HG02970 (cell line): Measurements from ENCODE around the gene NOVA1.

ENCODE experiments used
- ATAC-seq: cut with Tn5 transposase; IDR thresholded peaks from one replicate; pipeline ENCODE4 v1.9.1; 2021; ENCODE audit warnings: mild to moderate bottlenecking, moderate library complexity, moderate number of reproducible peaks; ENCODE audit not compliant: unreplicated experiment, low FRiP score

The NOVA1 gene

DNA sequence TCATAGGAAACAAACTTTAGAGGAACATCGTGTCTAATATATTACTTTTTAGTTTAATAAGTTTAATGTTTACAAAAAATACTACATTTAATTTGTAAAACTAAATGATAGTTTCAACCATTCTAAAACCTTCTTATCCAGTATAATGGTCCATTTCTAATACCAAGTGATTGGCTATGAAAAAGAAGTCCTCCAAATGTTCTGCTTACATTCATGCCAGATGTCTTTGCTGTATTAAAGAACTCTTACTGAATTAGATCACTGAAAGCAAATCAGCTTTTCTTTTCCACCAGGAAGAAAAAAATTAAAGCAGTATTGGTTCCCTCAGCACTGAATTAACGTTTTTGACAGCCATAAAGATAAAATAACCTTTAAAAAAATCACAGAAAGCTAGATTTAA, 3.7 kb downstream of the NOVA1 start:
- ATAC-seq: no peak

- no peak for ATAC-seq
Observed at GRCh38 chr14:26593357-26593756, 4.5 kb downstream of the NOVA1 start.

GRCh38 chr14:26589925-26590324, 7.9 kb downstream of the NOVA1 start:
- ATAC-seq: no peak

DNA sequence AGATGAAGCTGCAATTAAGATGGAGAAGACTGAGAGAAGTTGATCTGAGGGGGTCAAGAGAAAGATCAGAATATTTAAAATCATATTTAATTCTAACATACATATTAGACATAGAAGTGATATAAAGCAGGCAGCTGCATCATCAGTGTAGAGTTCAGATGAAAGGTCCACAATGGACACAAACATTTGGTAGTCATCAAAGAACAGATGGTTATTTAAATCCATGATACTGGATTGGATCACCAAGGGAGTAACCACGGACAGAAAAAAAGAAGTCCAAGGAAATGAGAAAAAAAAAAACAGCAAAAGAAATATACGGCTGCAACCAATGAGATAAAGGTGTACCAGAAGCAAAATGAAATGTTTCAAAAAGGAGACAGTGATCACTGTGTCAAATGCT, 20.1 kb downstream of the NOVA1 start:
- ATAC-seq: no peak

GRCh38 chr14:26554069-26554772, 43.6 kb downstream of the NOVA1 start:
- ATAC-seq: no peak

GRCh38 chr14:26549571-26549970, 48.3 kb downstream of the NOVA1 start:
- ATAC-seq: no peak

DNA sequence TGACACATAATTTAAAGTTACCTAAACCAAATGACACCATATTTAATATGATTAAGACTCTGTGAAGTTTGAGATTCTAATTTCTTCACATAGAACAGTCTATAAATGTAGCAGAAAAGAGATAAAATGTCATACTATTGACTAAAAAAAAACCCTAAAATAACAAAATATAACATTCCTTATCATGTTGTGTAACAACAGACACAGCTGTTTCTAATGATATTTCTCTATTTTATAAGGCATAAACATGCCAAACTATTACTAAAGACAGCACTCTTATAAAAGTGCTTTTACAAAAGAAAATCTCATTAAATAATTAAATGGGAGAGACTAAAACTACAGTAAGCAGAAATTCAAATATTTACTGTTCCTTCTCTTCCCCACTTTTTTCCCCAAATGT, 49.4 kb downstream of the NOVA1 start:
- no peak for ATAC-seq

DNA sequence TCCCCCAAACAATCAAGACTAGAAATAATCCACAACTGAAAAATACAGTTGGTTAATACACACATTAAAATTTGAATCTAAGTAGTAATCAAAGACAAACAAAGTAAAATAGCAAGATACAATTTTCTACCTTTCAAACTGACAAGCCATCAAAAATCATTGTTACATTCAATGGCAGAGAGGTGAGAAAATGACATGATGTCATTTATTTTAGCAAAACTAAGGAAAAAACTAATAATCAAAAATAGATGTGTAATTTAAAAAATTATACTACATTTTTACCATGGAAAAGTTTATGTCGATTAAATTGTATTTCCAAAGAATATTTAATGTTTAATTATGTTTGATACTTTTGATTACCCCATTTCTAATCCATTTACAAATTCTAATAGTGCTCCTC, 59.7 kb downstream of the NOVA1 start:
- no peak for ATAC-seq

DNA sequence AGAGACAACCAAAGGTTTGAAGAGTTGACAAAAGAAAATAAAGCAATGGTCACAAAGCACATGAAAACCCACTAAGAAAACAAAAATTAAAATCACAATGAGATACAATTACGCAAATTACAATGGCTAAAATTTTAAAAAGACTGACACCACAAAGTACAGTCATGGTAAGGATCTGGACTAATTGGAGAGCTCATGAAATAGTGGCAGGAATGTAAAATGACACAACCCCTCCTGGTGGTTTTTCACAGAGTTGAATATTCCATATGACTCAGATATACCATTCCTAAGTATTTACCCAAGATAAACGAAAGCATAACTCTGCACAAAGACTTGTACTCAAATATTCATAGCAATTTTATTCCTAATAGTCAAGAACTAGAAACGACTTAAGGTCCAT, 65.9 kb downstream of the NOVA1 start:
- no peak for ATAC-seq

DNA sequence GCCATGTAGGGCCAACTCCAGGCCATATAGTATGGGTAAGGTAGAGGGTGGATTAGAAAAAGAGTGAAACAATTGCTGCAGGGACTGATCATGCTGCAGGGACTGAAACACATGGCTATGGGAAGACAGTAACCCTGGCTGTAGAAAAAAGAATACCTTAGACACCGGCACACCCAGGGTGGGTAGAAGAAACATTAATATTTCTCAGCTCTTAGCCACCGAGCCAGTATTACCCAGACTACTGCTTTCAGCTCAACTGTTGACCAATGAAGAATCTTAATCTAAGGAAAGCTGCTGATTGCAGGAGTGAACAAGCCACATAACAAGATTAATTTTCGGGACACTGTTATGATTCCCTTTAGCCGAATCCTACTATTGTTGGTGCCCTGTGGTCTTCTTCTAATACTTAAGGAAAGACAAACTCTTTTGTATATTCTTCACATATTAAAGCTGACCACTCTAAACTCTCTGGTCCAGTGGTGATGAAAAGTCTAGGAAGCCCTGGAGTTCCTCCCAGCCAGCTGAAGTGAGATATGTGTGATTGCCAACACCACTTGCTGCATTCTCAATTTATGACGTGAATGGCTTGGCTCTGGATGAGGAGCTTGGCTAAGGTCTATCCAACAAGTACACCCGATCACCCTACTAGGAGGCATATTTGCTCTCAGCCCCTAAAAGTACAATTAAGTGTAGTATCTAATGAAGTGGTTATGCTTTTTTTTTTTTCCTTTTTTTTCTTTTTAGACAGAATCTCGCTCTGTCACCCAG, 69.2 kb downstream of the NOVA1 start:
- ATAC-seq: no peak

DNA sequence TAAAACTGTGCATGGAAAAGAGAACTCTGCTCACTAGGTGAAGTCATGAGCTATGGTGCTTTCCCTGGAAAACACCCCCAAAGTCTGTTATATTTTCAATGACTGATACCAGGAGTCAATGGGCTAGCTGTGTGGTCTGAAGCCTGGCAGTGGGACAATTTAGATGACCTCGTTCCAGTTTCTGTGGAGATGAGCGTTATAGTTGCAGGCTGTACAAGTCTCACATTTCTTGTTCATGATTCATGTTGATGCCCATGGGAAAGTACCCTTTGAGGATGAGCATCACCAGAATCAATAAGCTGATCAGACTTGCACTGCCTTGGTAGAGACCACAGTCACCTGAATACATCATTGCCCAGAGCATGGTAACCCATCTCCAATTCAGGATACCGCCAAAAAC, 70.7 kb downstream of the NOVA1 start:
- ATAC-seq: no peak

- ATAC-seq: no peak
Observed at GRCh38 chr14:26526137-26526536, 71.7 kb downstream of the NOVA1 start.

DNA sequence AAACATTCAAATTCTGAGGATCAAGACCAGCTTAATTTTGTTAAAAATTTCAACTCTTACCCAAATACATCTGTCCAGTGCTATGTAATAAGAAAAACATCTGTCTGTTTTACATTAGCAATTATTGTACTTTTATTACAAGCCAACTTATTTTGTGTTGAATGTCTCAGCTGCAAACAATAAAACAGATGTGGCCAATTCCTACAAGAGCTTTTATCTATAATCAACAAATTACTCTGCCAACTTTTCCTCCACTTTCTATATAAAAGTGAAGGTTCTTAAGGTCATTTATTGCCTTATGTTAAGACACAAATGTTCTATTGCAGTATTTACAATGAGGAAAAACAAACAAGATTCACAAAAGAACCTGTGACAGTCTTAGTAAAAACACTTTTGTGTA, 72.7 kb downstream of the NOVA1 start:
- ATAC-seq: no peak

DNA sequence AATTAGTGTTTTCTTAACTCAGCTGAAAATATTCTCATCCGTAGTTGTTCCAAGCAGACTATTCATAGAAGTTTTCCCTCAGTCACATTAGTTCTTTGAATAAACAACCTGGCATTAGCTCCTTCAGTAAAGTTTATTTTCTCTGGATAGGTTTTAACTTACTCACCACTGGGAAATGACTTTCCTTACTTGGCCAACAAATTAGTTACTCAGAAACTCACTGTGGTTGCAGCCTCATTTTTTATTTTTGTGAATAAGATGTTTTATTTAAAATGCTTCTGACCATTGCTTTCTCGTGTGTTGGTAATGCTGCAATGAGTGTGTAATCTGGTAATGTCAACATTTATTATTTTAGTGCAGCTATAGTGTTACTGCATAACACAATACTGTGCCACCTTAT, 74.9 kb downstream of the NOVA1 start:
- no peak for ATAC-seq

DNA sequence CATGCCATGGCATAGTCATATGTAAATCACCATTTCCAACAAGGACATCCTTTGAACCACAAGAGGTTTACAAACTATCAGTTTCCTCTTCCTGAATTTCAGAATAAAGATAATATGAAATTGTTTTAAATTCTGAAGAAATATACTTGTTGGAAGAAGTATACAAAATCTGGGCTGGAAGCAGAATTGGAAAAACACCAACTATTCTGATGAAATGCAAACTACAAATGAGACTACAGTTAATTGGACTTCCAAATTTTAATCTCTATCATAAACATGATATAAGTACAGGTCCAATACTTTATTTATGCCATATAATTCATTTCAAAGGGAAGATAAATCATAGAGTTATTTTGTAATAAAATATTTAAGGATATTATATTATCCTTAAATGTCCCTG, 80.1 kb downstream of the NOVA1 start:
- ATAC-seq: no peak

DNA sequence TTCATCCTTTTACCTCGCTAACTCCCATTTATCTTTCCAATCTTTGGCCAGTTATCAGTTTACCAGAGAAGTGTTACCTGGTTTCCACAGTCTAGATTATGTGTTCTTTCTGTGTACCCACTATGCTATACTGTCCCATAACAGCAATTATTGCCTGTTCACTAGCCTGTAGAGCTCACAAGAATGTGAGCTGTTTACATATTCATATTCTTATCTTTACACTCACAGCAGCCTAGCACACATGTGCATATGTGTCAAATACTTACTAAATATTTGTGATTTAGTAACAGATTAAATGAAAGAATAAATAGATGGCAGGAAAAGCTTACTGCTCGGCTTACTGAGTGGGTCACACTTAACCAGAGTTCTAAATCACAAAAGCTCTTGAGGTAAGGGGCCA, 97.8 kb downstream of the NOVA1 start:
- ATAC-seq: no peak

DNA sequence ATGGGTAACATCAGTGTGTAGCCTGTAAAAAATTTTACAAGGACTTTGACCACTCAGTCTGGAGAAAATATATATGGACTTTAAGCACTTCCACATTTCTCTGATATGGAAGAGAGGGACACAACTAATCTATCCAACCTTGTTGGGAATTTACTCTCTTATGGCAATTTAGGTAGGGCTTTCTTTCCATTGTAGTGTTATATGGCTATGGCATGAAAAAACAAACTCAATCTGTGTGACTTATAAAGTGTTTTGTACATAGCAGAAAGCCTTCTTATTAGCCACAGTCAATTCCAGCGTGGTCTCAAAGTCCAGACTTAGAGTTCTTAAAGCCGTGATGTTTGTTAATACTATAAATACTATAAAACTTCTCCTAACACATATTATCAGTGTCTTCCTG, 98.3 kb downstream of the NOVA1 start:
- ATAC-seq: no peak

- no peak for ATAC-seq
Observed at GRCh38 chr14:26486922-26487321, 110.9 kb downstream of the NOVA1 start.

- ATAC-seq: no peak
Observed at GRCh38 chr14:26484562-26484961, 113.3 kb downstream of the NOVA1 start.

DNA sequence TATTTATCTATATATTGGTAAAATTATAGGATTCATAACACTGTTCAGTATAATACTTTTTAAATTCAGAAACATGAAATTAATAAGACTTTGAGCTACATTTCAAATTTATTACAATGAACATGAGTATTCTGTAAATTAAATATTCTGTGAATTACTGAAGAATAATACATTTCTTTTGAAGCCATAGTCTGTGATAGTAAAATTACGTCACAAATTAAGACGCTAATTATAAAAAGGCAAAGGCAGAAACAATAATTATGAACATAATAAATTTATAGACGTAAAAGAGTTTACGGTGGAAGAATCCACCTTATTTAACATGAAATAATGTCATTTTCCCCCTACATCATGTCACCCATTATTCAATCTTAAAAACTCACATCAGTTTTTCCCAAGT, 118.9 kb downstream of the NOVA1 start:
- ATAC-seq: no peak

DNA sequence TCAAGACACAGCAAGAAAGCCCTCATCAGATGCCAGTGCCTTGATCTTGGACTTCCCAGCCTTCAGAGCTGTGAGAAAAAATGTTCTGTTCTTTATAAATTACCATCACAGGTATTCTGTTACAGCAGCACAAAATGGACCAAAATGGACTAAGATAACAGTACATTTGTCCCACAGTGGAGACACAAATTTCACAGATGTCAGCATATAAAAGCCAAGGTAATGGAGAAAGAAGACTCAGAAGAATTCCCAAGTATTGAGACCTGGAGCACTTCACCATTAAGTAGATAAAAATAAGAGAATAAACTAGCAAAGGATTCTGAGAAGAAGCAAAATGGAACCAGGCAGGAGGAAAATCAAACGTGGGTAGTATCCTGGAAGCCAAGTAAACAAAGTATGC, 131.0 kb downstream of the NOVA1 start:
- ATAC-seq: no peak

DNA sequence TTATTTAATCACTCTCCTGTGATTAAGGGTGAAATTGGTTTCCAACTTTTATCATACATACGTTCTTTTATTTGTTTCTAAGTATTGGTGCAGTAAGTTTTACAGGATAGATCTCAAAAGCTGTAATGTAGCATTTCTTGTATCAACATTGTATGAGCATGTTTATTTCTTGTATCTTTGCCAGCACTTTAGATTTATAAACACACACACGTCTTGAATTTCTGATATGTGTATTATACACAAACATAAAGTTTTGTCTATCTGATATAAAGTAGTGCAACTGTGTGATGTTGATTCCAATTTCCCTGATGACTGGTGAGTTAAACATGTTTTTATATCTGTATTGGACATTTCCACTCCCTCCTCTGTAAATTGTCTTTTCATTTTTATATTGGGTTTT, 134.7 kb downstream of the NOVA1 start:
- no peak for ATAC-seq
